Upper lobe of left lung (tissue), 4 donors: ENCODE measurements around the gene PDE4B.

Source experiments
- POLR2A ChIP-seq, 4 donors: fragments of 450-650 bp; IDR thresholded peaks; one replicate each; pipeline ENCODE4 v1.5.1; 2016 to 2017; ENCODE audit warnings: antibody characterized with exemption in 4 of 4, mild to moderate bottlenecking in 2 of 4
- POLR2AphosphoS5 ChIP-seq, 2 donors: sonication (generic); formaldehyde crosslinking; IDR thresholded peaks; one replicate each; pipeline ENCODE4 v1.5.1; 2017; ENCODE audit warnings: antibody characterized with exemption in 2 of 2

GRCh38 chr1:66033781-66034180 is 241.1 kb downstream of the PDE4B start:
- TF ChIP-seq POLR2A (IDR thresholded peaks at IDR 0.05) (no peak), POLR2AphosphoS5 (IDR thresholded peaks at IDR 0.05) (no peak)
